ENCODE measurements around the gene KRT34. TPM values are rescaled to one million over a fixed set of nuclear protein-coding genes. Genes with fewer than 3 reads are reported as not detected.

Gene KRT34
- total RNA-seq, 1 experiment from 2014 or later, result 5.1 TPM

DNA sequence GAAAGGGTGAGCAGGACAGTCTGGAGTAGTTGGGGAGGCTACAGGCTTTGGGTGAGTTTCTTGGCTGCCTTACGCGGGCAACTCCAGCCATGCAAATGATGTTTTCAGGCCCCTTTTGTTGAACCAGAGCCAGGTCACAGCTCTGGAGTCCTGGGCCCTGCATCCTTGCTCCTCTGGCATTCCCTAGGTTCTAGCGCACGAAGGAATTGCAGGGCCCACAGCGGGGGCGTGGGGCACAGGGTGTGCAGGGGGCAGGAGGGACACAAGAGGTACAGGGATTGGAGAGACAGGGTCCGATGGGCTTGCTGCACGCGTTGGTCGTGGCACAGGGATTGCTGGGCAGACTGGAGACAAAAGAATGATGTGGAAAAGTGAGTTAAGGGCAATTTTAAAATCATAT lies 11.7 kb upstream of the KRT34 start:
- H3K4me3 ChIP-seq (ENCODE audit: low read length), result no peak overlapping the region
- H3K79me2 ChIP-seq (ENCODE audit: low read length), result no peaks in the 10 kb centered on the region
- H4K20me1 ChIP-seq (ENCODE audit: low read length), result no peaks in the 10 kb centered on the region
- no peaks in the 10 kb centered on the region for H3F3A ChIP-seq (ENCODE audit: low read length, unreplicated experiment)
- H3K4me1 ChIP-seq (ENCODE audit: insufficient read depth, low read length), result peaks cover 14% of the 10 kb centered on the region; the same call in 1 of the 2 replicates
- no peak overlapping the region for H3K4me2 ChIP-seq (ENCODE audit: low read length)
- CTCF ChIA-PET, result no interaction called here
- H3K9ac ChIP-seq (ENCODE audit: low read length), result no peak overlapping the region
- H3K9me3 ChIP-seq (ENCODE audit: low read length), result no peaks in the 10 kb centered on the region
- H3K27ac ChIP-seq (ENCODE audit: low read length), result no peak overlapping the region
- intact Hi-C loops (cut with micrococcal nuclease), result no loop called here
- TF ChIP-seq CTCF (conservative IDR thresholded peaks at IDR 0.05; ENCODE audit: low read depth, low read length), result no peak
- no peak for TF ChIP-seq EZH2phosphoT487 (IDR thresholded peaks at IDR 0.05; ENCODE audit: borderline replicate concordance, low read length)
- TF ChIP-seq EZH2 (IDR thresholded peaks at IDR 0.05; ENCODE audit: low read length, unreplicated experiment), result no peak
- no peaks in the 10 kb centered on the region for H3K9me2 ChIP-seq (replicated peaks; ENCODE audit: low read length)
- BruUV-seq (replicated peaks), result no TSS peak
- H3K36me3 ChIP-seq (ENCODE audit: low read depth, low read length), result no peaks in the 10 kb centered on the region
- DNase-seq (no peak), ATAC-seq (no peak)
- H2AFZ ChIP-seq (ENCODE audit: low read length), result no peak overlapping the region
- H3K27me3 ChIP-seq (ENCODE audit: low read length), result no peaks in the 10 kb centered on the region
- POLR2A ChIA-PET (ENCODE audit: unreplicated experiment), result no interaction called here

DNA sequence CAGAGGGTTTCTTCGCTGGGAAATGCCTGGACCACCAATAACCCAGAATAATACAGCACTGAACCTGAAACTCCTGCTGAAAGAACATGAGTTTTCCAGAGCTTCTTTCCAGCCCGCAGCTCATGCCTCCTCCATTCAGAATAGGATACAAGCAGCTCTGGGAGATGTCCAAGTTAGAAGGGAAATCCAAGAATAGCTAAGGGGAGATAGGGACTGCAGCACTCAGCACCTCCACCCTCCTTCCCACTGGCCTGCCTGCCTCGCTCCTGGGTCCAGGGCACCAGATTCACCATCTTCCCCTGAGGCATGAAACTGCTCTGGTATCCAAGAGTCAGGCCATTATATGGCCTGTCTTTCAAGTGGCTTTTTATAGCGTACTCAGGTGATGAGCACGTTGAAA lies 11.2 kb upstream of the KRT34 start:
- H3K4me2 ChIP-seq (ENCODE audit: low read length), result no peak overlapping the region
- no peaks in the 10 kb centered on the region for H4K20me1 ChIP-seq (ENCODE audit: low read length)
- no peak overlapping the region for H2AFZ ChIP-seq (ENCODE audit: low read length)
- H3K4me3 ChIP-seq (ENCODE audit: low read length), result no peak overlapping the region
- no peaks in the 10 kb centered on the region for H3K79me2 ChIP-seq (ENCODE audit: low read length)
- BruUV-seq (replicated peaks), result no TSS peak
- peaks cover 14% of the 10 kb centered on the region; the same call in 1 of the 2 replicates for H3K4me1 ChIP-seq (ENCODE audit: insufficient read depth, low read length)
- H3K9me3 ChIP-seq (ENCODE audit: low read length), result no peaks in the 10 kb centered on the region
- no peaks in the 10 kb centered on the region for H3F3A ChIP-seq (ENCODE audit: low read length, unreplicated experiment)
- no peak for ATAC-seq
- TF ChIP-seq CTCF (conservative IDR thresholded peaks at IDR 0.05; ENCODE audit: low read depth, low read length), result no peak
- TF ChIP-seq EZH2phosphoT487 (IDR thresholded peaks at IDR 0.05; ENCODE audit: borderline replicate concordance, low read length), result no peak
- TF ChIP-seq EZH2 (IDR thresholded peaks at IDR 0.05; ENCODE audit: low read length, unreplicated experiment), result no peak
- H3K27me3 ChIP-seq (ENCODE audit: low read length), result no peaks in the 10 kb centered on the region
- intact Hi-C loops (cut with micrococcal nuclease), result no loop called here
- ChIA-PET CTCF (no interaction called here), POLR2A (ENCODE audit: unreplicated experiment) (interaction anchor here (0.6 kb wide), 1 partner anchor 320 kb away, joined by 3 read pairs; no protein-coding TSS in a partner anchor)
- no peak overlapping the region for H3K9ac ChIP-seq (ENCODE audit: low read length)
- no peak for DNase-seq
- no peaks in the 10 kb centered on the region for H3K9me2 ChIP-seq (replicated peaks; ENCODE audit: low read length)
- no peak overlapping the region for H3K27ac ChIP-seq (ENCODE audit: low read length)
- no peaks in the 10 kb centered on the region for H3K36me3 ChIP-seq (ENCODE audit: low read depth, low read length)

DNA sequence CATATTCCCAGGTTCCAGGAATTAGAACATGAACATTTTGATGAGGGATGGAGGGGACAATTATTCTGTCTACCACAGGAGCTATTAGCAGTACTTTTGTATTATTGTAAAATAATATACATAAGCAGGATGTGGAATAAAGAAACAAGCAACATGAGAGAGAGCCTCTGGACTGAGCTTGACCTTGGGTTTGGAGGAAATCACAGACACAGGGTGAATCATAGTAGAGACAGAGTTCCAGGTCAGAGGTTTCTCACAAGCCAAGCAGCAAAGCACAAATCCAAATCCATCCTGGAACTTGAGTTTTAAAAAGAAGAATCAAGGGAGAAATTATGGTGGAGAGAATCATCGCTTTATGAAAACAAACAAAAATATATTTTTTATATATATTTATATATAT lies 10.2 kb upstream of the KRT34 start:
- CTCF ChIA-PET, result no interaction called here
- no peak overlapping the region for H3K27ac ChIP-seq (ENCODE audit: low read length)
- no peak for ATAC-seq

More for the DNA sequence above, 10.2 kb upstream of the KRT34 start:
- BruUV-seq (replicated peaks), result no TSS peak
- TF ChIP-seq EZH2phosphoT487 (IDR thresholded peaks at IDR 0.05; ENCODE audit: borderline replicate concordance, low read length) (no peak), CTCF (conservative IDR thresholded peaks at IDR 0.05; ENCODE audit: low read depth, low read length) (no peak), EZH2 (IDR thresholded peaks at IDR 0.05; ENCODE audit: low read length, unreplicated experiment) (no peak)
- H3F3A ChIP-seq (ENCODE audit: low read length, unreplicated experiment), result no peaks in the 10 kb centered on the region
- no peaks in the 10 kb centered on the region for H4K20me1 ChIP-seq (ENCODE audit: low read length)
- no peak overlapping the region for H2AFZ ChIP-seq (ENCODE audit: low read length)
- POLR2A ChIA-PET (ENCODE audit: unreplicated experiment), result no interaction called here
- H3K36me3 ChIP-seq (ENCODE audit: low read depth, low read length), result no peaks in the 10 kb centered on the region
- H3K4me3 ChIP-seq (ENCODE audit: low read length), result no peak overlapping the region
- no peaks in the 10 kb centered on the region for H3K79me2 ChIP-seq (ENCODE audit: low read length)
- no peaks in the 10 kb centered on the region for H3K27me3 ChIP-seq (ENCODE audit: low read length)
- no peak overlapping the region for H3K4me2 ChIP-seq (ENCODE audit: low read length)
- intact Hi-C loops (cut with micrococcal nuclease), result no loop called here
- H3K9ac ChIP-seq (ENCODE audit: low read length), result no peak overlapping the region
- H3K4me1 ChIP-seq (ENCODE audit: insufficient read depth, low read length), result peaks cover 14% of the 10 kb centered on the region; the same call in 1 of the 2 replicates
- H3K9me2 ChIP-seq (replicated peaks; ENCODE audit: low read length), result no peaks in the 10 kb centered on the region
- no peaks in the 10 kb centered on the region for H3K9me3 ChIP-seq (ENCODE audit: low read length)
- no peak for DNase-seq

All from PC-3 (cell line).